GM12873 (cell line): ENCODE data around the gene BLACAT1.

Experiments
- CTCF ChIP-seq: IDR thresholded peaks from 2 replicates; pipeline ENCODE4 v1.5.1; 2012; ENCODE audit warnings: low read depth, mild to moderate bottlenecking, moderate library complexity, low read length, control low read depth; ENCODE audit not compliant: insufficient read depth; ENCODE audit errors: missing control alignments

Gene BLACAT1

GRCh38 chr1:205456868-205457745, 1.3 kb upstream of the BLACAT1 start:
- TF ChIP-seq CTCF: no peak

GRCh38 chr1:205456383-205456867, 580 bp upstream of the BLACAT1 start:
- TF ChIP-seq CTCF: no peak

GRCh38 chr1:205454903-205455335, 926 bp downstream of the BLACAT1 start:
- TF ChIP-seq CTCF: no peak

- no peak for TF ChIP-seq CTCF
These were observed 2.4 kb downstream of the BLACAT1 start for GRCh38 chr1:205453466-205453865.

- TF ChIP-seq CTCF: no peak
These were observed 2.9 kb downstream of the BLACAT1 start for GRCh38 chr1:205452933-205453332.

GRCh38 chr1:205452364-205452763, 3.5 kb downstream of the BLACAT1 start:
- TF ChIP-seq CTCF: no peak

- no peak for TF ChIP-seq CTCF
These were observed 4.1 kb downstream of the BLACAT1 start for GRCh38 chr1:205451759-205452164.
